Left renal cortex interstitium (tissue), 4 donors: ENCODE results near the gene SMTNL2. TPM values are rescaled to one million over a fixed set of nuclear protein-coding genes. Genes with fewer than 3 reads are reported as not detected.

Experiments
- DNase-seq, 4 donors: peaks; one replicate each; pipeline ENCODE4 v3.0.0-alpha.2; 2013; ENCODE audit warnings: low read depth in 4 of 4, low spot score in 2 of 4, missing footprints in 1 of 4
- polyA plus RNA-seq, 4 donors: library from polyadenylated mRNA; unstranded; fragments of 120-200 nt; gene quantifications; one replicate each; pipeline ENCODE4 v1.2.1, GENCODE V29; 2013; ENCODE audit not compliant: insufficient read length in 4 of 4

Gene SMTNL2
- polyA plus RNA-seq, 4 donors, result 52.9 to 70.0 (median 60.0) TPM

DNA sequence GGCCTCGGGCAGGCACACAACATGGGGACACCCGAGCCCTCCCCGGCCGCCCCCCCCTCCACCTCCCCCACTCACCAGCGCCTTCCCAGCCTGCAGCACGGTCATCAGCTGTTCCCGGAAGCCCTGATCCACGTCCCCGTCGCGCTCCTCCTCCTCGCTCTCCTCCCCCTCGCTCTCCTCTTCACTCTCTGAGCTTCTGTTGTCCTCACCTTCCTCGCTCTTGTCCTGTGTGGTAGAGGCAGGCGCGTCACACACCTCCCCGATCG, 39.4 kb upstream of the SMTNL2 start:
- no peak for DNase-seq

DNA sequence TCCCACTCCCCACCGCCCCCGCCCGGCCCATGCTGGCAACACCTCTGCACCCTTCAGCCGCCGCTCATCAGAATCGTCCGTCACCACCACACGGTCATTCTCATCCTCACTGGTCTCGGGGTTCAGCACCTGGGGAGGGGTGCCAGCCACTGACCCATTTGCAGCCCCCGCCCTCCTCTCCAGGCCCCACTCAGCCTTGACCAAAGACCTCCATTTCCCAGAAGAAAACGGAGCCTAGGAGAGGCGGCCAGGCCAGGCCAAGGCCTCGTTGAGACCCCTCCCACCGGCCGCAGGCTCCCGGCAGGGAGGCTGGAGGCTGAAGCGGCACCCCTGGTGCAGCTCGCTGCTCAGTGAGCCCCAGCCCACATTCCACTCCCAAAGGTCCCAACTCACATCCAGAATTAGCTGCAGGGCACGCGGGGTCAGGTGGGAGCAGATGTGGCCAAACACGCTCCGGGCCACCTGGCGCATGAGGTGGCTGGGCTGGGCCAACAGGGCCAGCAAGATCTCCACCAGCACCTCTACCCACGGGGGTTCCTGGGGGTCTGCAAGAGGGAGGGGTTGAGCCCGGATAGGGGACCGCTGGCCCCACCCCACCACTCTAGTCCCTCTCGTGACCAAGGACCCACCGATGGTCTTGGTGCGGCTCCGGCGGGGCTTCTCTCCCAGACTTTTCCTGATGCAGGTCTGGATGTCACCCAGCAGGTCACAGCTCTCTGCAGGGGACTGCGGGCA, 38.9 kb upstream of the SMTNL2 start:
- DNase-seq, result no peak

DNA sequence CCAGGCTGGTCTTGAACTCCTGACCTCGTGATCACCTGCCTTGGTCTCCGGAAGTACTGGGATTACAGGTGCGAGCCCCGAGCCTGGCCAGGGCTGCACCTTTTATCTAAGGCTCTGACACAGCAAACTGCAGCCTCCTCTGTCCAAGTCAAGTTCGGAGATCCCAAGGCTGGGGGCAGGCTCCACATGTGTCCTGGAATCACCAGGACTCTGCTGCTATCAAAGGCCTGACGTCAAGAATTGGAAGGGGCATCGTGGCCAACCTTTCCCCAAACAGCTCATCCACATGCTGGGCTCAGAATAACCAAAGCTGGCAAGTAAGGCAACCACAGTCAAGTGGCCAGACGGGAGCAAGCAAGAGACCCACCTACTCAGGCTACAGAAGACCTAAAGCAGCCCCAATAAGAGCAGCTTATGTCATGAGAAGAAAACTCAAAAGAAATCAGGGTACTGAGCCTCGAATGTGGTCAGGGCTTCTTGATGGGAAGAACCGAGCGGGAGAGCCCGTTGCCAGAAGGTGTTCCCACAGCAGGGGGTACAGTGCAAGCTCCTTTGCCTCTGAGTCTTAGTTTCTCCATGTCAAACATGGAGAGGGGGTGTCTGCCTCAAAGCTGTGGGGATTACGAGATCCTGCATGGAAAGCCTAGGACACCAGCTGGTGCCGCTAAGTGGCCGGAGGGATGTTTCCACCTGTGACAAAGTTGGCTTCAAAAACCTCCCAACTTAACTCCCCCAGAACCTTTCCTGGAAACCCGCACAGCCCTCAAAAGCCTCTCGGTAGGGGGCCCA, 37.0 kb upstream of the SMTNL2 start:
- no peak for DNase-seq

DNA sequence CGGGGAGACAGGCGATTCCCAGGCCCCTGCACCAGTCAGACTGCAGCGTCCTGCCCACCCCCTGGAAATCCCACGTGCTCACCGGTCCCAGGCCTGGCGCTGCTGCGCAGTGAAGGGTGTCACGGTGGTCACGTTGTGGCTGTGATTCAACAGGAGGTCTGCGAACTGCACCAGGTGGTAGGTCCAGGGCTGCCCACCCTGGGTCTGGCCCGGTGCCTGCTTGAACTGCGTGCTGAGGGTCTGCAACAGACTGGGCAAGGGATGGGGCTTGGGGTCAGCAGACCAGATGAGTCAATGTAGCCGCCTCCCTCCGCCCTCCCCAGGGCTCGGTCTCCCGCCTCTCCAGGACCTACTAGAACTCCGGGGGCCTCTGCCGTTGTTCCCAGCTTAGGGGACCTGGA, 36.3 kb upstream of the SMTNL2 start:
- DNase-seq, result no peak

DNA sequence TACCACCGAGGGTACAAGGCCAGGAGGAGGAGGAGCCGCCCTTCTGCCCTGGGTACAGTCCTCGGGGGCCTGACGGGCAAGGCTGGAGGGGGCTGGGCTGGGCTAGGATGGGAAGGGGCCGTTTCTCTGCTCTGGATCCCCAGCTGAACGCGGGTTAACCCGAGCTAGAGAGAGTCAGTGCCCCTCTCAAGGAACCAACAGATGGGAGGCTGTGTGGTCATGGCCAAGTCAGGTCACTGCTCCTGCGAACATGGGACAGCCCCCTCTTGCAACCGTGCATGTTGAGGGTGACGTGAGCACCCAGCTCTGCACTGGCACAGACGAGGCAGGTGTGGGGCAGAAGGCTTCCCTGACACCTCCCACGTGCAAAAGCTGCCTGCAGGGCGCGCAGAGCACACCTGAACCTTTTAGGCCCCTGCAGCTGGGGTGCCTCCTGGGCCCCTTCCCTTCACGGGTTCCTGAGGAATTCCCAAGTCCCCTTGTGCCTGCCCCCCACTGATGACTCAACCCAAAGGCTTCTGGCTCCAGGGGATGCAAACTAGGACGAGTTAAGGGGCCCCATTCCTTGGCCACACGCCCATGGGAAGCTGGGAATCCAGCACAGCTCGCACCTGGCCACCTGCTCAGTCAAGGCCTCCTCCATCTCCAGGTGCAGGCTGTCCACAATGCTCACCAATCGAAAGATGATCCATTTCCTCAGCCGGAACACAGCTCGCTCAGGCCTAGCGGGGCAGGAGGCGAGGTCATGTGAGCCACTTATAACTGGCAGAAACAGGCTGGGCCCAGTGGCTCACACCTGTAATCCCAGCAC, 35.4 kb upstream of the SMTNL2 start:
- DNase-seq, result no peak

DNA sequence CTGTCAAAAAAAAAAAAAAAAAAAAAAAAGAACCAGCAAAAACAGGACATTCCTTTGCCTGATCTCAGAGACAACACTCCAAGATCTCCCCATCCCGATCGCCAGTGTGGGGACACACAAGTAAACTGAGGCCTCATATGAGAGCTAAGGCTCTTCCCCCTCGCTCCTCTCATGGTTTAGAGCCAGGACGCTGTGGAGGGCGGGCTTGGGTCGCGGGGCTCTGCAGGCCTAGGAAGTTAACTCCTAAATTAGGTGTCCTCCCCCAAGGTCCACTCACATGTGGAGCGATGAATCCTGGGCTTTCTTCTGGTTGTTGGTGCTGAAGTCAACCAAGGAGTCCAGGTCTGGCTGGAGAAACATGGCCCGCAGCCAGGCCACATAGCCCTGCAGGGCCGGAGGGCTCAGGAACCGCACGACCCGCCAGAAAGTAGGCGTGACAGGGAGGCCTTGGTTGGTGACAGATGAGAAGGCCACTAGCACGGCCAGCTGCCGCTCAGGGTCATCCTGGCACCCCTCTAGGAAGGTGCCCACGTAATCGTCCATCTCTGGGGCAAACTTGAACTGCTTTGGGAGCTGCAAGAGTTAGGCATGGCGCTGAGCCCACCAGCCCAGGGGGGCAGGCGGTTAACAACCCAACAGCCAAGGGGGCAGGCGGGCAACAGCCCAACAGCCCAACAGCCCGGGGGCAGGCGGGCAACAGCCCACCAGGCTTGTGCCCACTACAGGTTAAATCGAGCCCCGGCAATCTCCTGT, 34.4 kb upstream of the SMTNL2 start:
- no peak for DNase-seq

DNA sequence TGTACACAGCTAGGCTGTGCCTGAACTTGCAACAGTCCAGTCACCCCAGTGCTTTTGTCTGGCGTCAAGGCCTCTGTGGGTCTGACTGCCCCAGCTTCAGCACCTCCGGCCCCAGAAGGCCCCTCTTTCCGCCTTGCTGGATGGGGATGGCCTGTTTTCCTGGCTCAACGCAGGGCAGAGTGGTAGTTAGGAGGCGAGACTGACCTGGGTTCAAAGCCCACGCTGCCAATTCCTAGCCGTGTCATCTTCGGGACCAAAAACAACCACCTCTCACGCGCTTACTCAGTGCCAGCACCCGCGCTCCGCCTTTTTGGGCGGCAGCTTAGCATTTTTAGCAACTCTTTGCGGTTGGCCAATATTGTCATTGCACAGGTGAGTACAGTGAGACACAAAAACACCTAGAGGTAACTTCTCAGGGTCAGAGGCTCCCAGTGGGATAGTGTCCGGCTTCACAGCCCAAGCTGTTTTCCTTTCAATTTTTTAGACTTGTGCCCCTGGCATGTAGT, 33.7 kb upstream of the SMTNL2 start:
- DNase-seq, result no peak

DNA sequence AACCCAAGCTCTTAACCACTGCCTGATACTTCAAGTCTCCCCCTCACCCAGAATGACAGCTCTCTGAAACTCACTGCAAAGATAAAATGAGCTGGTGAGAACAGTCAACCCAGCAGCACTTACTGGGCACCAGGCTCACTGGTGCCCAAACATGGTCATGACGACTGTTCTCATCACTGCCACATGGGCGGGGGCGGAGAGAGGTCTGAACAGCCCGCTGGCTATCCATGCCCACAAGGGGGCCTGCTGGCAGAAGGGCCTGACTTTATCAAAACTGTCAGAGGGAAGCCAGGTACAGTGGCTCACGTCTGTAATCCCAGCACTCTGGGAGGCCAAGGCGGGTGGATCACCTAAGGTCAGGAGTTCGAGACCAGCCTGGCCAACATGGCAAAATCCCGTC, 33.2 kb upstream of the SMTNL2 start:
- DNase-seq, result no peak

DNA sequence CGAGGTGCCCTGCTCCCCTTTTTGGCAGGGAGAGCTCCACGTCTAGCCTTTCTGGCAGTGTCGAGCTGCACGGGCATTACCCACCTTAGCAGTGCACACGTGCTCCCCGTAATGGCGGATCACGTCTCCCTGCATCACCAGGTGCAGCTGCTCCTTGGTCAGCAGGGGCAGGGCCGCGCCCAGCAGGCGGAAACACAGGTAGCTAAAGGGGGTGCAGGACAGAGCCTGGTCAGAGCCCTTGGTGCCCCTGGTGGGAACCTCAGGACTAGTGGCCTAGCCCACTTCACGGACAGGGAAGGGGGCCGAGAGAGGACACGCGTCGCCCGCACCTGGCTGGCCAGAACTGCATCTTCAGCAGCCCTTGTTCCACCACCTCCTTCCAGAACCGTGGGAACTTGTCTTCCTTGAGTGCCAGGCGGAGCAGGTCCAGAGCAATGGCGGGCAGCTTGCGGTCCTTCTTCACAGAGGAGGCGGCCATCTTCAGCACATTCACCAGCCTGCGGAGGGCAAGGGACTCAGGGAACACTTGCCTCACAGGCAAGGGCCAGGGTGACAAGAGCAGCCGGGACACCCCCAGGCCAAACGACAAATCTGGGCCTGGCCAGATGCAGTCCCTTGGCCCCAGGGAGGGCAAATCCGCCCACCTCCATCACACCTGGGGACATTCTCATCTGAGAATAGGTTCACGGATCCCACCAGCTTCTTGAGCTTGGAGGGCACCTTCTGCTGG, 32.4 kb upstream of the SMTNL2 start:
- no peak for DNase-seq

DNA sequence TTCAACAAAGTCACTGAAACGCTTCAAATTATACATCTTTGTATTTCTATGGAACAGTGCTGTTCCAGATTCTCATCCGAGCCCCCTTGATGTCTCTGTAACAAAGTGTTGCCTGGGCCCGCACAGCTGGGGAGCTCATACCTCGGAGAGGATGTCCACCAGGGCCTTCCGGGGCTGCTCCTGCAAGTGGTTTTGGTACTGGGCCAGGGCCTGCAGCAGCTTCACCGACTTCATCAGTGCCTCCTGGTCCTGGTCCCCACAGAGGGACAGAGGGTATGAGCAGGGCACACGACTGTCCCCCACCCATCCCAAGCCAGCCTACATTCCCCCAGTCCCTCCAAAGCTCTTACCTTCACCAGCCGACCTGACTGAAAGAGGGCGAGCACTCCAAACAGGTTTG, 30.7 kb upstream of the SMTNL2 start:
- DNase-seq, result no peak

DNA sequence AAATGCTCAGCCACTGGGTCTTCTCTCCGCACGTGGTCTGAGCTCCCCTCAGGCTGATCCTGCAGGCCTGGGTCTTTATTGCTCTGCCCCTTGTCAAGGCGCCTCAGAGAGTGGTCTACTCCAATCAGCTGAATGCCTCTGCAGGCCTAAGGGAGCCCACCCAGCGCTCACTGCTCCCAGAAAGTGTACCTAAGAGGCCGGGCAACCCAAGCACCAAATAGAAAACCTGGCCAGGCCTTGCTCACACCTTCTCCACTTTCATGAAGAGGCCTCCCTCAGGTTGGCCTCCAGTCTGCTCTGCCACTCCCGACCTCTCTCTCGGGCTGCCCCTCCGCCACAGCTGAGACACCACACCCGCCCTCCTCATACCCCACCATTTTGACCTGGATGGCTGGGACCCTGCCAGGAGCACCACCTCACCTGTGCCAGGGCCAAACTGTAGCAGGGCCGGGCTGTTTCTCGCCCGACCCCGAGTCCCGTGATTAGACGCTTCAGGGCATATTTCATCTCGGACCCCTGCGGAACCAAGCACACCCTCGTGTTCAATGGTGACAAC, 29.8 kb upstream of the SMTNL2 start:
- DNase-seq, result no peak

DNA sequence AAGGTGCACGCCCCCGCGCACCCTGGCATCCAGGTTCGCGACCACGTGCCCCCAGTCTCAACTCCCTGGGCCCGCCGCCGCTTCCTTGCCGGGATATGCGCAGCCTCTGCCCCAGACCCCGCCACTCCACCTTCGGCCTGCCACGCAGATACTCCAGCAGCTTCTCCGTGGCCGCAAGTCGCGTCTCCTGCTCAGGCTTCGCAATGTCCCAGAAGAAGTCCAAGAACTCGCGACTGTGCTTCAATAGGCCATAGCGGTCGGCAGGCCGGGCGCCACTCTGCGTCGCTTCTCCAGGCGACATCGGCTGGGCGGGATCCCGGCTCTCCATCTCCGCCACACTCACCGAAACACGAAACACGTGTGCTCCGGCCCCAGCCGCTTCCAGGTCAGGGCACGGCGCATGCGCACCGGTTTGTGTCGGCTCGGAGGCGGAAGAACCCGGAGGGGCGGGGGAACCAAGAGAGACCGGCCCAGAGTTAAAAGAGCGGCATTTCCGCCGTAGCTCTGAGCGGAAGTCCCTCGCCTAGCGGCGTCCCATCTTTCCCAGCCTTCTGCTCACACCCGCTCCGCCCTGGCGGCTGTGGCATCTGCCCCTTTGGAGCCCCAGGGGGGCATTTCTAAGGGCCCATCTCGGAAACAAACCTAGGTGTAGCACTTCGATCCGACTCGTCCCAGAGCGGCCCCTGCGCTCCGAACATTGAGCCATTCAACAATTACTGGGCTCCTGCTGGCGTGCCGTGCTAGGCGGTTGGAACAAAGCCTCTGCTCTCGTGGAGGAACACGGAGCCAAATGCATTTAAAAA, 29.1 kb upstream of the SMTNL2 start, which contains the start of gene MYBBP1A:
TSS of gene MYBBP1A (minus strand) at position 388 of the 803 bp plus-strand sequence. CDS start at position 328, 60 bp downstream.
- DNase-seq, result peak; percentile 77 to 96 (median 86)

DNA sequence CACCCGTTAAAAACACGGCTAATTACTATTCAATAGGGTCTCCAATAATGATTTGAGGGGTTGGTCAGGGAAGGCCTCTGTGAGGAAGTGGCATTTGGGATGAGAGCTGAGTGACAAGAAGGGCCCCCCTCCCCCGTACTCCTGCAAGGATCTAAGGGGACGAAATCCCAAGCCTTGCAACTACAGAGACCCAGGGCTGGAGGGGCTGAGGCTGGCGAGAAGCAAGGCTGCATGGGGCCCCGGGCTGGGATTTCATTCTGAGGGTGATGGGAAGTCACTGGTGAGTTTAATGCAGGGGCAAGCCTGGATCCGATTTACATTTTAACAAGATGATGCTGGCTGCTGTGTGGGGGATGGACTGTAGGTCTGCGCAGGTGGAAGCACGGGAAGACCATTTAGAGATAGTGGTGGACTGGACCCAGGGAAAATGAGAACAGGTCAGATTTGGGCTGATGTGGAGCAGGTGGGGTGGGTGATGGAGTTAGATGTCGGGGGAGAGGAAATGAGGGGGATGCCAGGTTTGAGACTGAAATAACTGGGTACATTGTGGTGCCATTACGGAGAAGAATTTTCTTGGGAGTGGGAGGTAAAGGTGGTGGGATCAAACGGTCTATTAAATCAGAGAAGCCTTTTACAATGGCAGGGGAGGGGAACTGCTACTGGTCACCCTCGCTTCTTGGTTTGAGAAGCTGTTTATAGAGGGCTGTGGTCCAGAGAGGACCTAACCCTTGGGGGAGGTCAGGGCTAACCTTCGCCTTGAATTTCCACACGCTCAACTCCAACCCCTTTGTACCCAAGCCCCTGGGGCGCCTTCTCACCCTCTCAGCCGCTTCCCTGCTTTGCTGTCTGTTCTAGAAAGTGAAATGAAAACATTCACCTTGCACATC, 28.2 kb upstream of the SMTNL2 start:
- no peak for DNase-seq

DNA sequence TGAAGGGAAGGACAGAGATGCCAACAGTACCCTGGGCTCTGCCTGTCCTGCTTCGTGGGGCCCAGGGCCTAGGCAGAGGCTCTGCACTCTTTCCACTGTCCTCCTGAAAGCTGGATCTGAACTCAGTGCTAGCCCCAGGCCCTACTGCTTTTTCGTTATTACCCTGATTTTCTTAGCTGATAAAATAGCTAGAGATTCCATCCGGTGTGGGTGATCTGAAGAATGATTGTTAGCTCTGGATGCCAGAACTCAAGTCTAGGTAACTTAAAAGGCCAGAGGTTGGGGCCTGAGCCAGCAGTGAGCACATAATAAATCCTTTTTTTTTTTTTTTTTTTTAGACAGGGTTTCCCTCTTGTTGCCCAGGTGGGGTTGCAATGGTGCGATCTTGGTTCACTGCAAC, 27.3 kb upstream of the SMTNL2 start:
- no peak for DNase-seq

DNA sequence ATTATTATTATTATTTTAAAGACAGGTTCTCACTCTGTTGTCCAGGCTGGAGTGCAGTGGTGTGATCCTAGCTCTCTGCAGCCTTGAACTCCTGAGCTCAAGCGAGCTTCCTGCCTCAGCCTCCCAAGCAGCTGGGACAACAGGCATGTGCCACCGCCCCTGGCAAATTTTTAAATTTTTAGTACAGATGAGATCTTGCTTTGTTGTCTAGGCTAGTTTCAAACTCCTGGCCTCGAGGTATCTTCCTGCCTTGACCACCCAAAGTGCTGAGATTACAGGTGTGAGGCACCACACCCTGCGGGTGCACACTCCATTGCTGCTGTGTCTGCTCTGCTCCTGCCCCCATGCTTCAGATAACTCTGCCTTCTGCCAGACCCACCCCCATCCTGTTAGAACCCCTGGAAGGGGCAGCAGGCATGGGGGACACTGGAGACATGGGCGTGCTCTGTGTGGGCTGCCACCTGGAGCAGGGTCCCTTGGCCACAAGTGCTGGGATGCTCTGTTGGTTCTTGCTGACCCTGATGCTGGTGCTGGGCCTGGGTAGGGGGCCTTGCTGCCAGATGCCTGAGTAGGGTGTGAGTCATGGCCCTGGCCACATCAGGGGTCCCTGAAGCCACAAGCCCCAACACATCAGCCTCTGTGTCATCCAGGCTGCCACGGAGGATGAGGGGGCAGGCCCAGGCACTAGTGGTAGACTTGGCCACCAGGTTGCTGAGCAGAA, 26.5 kb upstream of the SMTNL2 start:
- no peak for DNase-seq

DNA sequence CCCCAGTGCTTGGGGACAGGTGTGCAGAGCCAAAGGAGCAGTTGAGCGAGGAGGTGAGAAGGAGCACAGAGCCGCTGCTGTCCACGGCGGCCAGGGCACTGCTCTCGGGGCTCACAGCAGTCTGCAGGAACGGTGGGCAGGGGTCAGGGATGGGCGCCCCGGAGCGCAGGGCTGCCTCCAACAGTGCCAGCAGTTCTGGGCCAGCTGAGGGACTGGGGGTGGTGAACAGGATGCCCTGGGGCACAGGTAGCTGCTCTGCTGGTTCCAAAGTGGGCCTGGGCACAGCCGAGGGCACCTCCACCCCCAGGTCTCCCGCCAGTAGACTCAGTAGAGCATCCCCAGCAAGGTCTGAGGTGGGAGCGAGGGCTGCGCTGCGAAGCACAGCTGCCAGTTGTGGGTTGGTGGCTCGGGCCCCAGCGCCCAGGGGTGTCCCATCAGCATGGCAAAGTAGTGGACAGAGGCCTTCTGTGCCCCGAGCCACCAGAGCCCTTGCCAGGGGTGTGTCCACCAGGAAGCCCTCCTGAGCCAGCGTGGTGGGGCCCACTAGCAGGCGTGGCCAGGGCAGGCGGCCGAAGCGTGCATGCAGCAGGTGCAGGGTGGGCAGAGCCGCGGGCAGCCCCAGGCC, 25.9 kb upstream of the SMTNL2 start:
- no peak for DNase-seq
